AG09309 (cell line): ENCODE data around the gene NPR2.

Experiments used
- DNase-seq: peaks from one replicate; pipeline ENCODE4 v3.0.0-alpha.2; 2010; ENCODE audit warnings: low read depth
- H3K4me3 ChIP-seq: 2 replicates; pipeline ENCODE4 v1.5.1; 2011; ENCODE audit warnings: mild to moderate bottlenecking, low read depth, low read length, moderate library complexity; ENCODE audit not compliant: control insufficient read depth
- CTCF ChIP-seq: IDR thresholded peaks from 2 replicates; pipeline ENCODE4 v1.5.1; 2011; ENCODE audit warnings: mild to moderate bottlenecking, low read depth, low read length, inconsistent platforms; ENCODE audit not compliant: insufficient read depth, control insufficient read depth; ENCODE audit errors: missing control alignments

The NPR2 gene

GRCh38 chr9:35771534-35771933 is 19.9 kb upstream of the NPR2 start:
- no peak for DNase-seq
- TF ChIP-seq CTCF: no peak
- no peak overlapping the region for H3K4me3 ChIP-seq

- no peak for TF ChIP-seq CTCF
- DNase-seq: no peak
- no peak overlapping the region for H3K4me3 ChIP-seq
Measured at GRCh38 chr9:35771943-35772342, 19.4 kb upstream of the NPR2 start.

- H3K4me3 ChIP-seq: no peak overlapping the region
- DNase-seq: no peak
- no peak for TF ChIP-seq CTCF
Measured at GRCh38 chr9:35774907-35775635, 16.3 kb upstream of the NPR2 start.

GRCh38 chr9:35776018-35776417 is 15.4 kb upstream of the NPR2 start:
- no peak for DNase-seq

GRCh38 chr9:35778496-35778895 is 12.9 kb upstream of the NPR2 start:
- no peak overlapping the region for H3K4me3 ChIP-seq
- DNase-seq: no peak
- TF ChIP-seq CTCF: no peak

More at GRCh38 chr9:35776018-35776417, 15.4 kb upstream of the NPR2 start:
- no peak for TF ChIP-seq CTCF
- H3K4me3 ChIP-seq: no peak overlapping the region

- no peak for DNase-seq
- H3K4me3 ChIP-seq: no peak overlapping the region
- TF ChIP-seq CTCF: no peak
Measured at GRCh38 chr9:35781066-35781465, 10.3 kb upstream of the NPR2 start.
